GM06990 (cell line): Measurements from ENCODE around the gene ARFIP1.
A peak's percentile ranks its signal among the peaks of the same experiment; 100 is the strongest.

Experiments used
- DNase-seq: peaks from one replicate; pipeline ENCODE4 v3.0.0-alpha.2; 2011; ENCODE audit not compliant: insufficient read length; ENCODE audit errors: extremely low read depth
- H3K27me3 ChIP-seq: replicated peaks from 2 replicates; pipeline ENCODE4 v1.6.0; 2011; ENCODE audit warnings: low read length; ENCODE audit not compliant: control insufficient read depth, insufficient read depth
- H3K36me3 ChIP-seq: 2 replicates; pipeline ENCODE4 v1.5.1; 2011; ENCODE audit warnings: low read length; ENCODE audit not compliant: control insufficient read depth, insufficient read depth
- H3K4me3 ChIP-seq: replicated peaks from 2 replicates; pipeline ENCODE4 v1.5.1; 2011; ENCODE audit warnings: low read depth, mild to moderate bottlenecking, control low read depth, low read length
- TF ChIP-seq, protein P1 (sequence below): IDR thresholded peaks from 2 replicates; pipeline ENCODE4 v1.5.1; 2011; ENCODE audit warnings: low read length, control low read depth, mild to moderate bottlenecking, inconsistent platforms; ENCODE audit not compliant: insufficient read depth, poor library complexity, severe bottlenecking

The ARFIP1 gene

GRCh38 chr4:152928286-152928685 is 148.5 kb downstream of the ARFIP1 start:
- TF ChIP-seq, protein P1, sequence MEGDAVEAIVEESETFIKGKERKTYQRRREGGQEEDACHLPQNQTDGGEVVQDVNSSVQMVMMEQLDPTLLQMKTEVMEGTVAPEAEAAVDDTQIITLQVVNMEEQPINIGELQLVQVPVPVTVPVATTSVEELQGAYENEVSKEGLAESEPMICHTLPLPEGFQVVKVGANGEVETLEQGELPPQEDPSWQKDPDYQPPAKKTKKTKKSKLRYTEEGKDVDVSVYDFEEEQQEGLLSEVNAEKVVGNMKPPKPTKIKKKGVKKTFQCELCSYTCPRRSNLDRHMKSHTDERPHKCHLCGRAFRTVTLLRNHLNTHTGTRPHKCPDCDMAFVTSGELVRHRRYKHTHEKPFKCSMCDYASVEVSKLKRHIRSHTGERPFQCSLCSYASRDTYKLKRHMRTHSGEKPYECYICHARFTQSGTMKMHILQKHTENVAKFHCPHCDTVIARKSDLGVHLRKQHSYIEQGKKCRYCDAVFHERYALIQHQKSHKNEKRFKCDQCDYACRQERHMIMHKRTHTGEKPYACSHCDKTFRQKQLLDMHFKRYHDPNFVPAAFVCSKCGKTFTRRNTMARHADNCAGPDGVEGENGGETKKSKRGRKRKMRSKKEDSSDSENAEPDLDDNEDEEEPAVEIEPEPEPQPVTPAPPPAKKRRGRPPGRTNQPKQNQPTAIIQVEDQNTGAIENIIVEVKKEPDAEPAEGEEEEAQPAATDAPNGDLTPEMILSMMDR, result no peak
- H3K4me3 ChIP-seq, result no peak overlapping the region
- DNase-seq, result no peak
- H3K36me3 ChIP-seq, result no peaks in the 10 kb centered on the region
- H3K27me3 ChIP-seq, result no peaks in the 10 kb centered on the region

GRCh38 chr4:152929888-152930287 is 150.1 kb downstream of the ARFIP1 start:
- no peak for DNase-seq
- H3K4me3 ChIP-seq, result no peak overlapping the region
- TF ChIP-seq, protein P1, result no peak
- H3K36me3 ChIP-seq, result no peaks in the 10 kb centered on the region
- H3K27me3 ChIP-seq, result no peaks in the 10 kb centered on the region

- DNase-seq, result no peak
- TF ChIP-seq, protein P1, result peak; percentile 35
- H3K27me3 ChIP-seq, result no peaks in the 10 kb centered on the region; the same call in none of the 2 replicates
- H3K4me3 ChIP-seq, result no peak overlapping the region
- no peaks in the 10 kb centered on the region for H3K36me3 ChIP-seq
Observed at GRCh38 chr4:152935143-152935542, 155.4 kb downstream of the ARFIP1 start.

GRCh38 chr4:152935631-152936445 is 156.1 kb downstream of the ARFIP1 start, which contains the start of gene FHDC1:
TSS of gene FHDC1 (plus strand) at chr4:152936323. CDS start at chr4:152943058, 6,735 bp downstream.
- Histone ChIP-seq H3K36me3 (no peaks in the 10 kb centered on the region), H3K4me3 (peak within 1 kb of the TSS; percentile 60), H3K27me3 (no peaks in the 10 kb centered on the region; the same call in none of the 2 replicates)
- TF ChIP-seq, protein P1, result no peak
- DNase-seq, result peak; percentile 43

GRCh38 chr4:152936446-152937335 is 156.9 kb downstream of the ARFIP1 start:
- TF ChIP-seq, protein P1, result no peak
- peak; percentile 42 for DNase-seq
- Histone ChIP-seq H3K4me3 (peak overlapping the region; percentile 60), H3K36me3 (no peaks in the 10 kb centered on the region), H3K27me3 (no peaks in the 10 kb centered on the region; the same call in none of the 2 replicates)
